B cell (primary cell): ENCODE measurements around the gene TARBP2. TPM values are rescaled to one million over a fixed set of nuclear protein-coding genes. Genes with fewer than 3 reads are reported as not detected.
A peak's percentile ranks its signal among the peaks of the same experiment; 100 is the strongest.

ENCODE experiments used
- ATAC-seq: fragments of 200-7000 bp; cut with Tn5 transposase; one replicate; pipeline ENCODE4 v1.10.0; 2021; ENCODE audit warnings: low read depth, mild to moderate bottlenecking, moderate number of reproducible peaks, moderate library complexity
- CTCF ChIA-PET: fragments of 350-600 bp; sonication (Branson Sonifier 250); formaldehyde crosslinking; loops from one replicate; lab custom pipeline; 2021; ENCODE audit warnings: antibody characterized with exemption, inconsistent platforms; lab: Charles Lee
- POLR2A ChIA-PET: fragments of 350-600 bp; sonication (Branson Sonifier 250); formaldehyde crosslinking; loops from one replicate; lab custom pipeline; 2021; ENCODE audit warnings: antibody characterized with exemption; lab: Charles Lee
- DNase-seq: peaks from one replicate; pipeline ENCODE4 v3.0.0; 2013
- H2AFZ ChIP-seq: 2 replicates; pipeline ENCODE4 v1.6.1; 2012; ENCODE audit warnings: mild to moderate bottlenecking, low read depth, low read length; ENCODE audit not compliant: insufficient read depth, poor library complexity, severe bottlenecking
- H3K27ac ChIP-seq, 2 donors: 1 replicate in 1 of 2; 2 replicates in 1 of 2; pipeline ENCODE4 v1.5.1; 2012 to 2013; ENCODE audit warnings: low read length in 2 of 2, mild to moderate bottlenecking in 2 of 2, moderate library complexity in 1 of 2
- H3K27me3 ChIP-seq, 4 experiments: fragments of 200-600 bp in 1 of 4; sonication (generic) in 1 of 4; replicated peaks in 1 of 4; 1 replicate in 2 of 4; 2 replicates in 2 of 4; pipeline versions ENCODE4 v1.6.1 to v1.7.0; 2013 to 2016; ENCODE audit warnings: low read length in 3 of 4, mild to moderate bottlenecking in 2 of 4, mixed read lengths in 1 of 4, moderate library complexity in 1 of 4; ENCODE audit not compliant: insufficient read depth in 4 of 4, control insufficient read depth in 3 of 4; ENCODE audit errors: control extremely low read depth in 1 of 4
- H3K36me3 ChIP-seq, 2 experiments: replicated peaks in 1 of 2; 1 replicate in 1 of 2; 2 replicates in 1 of 2; pipeline versions ENCODE4 v1.6.1 to v1.7.1; 2013; ENCODE audit warnings: low read length in 1 of 2; ENCODE audit not compliant: insufficient read depth in 2 of 2, control insufficient read depth in 1 of 2; ENCODE audit errors: control extremely low read depth in 1 of 2, extremely low read depth in 1 of 2
- H3K4me1 ChIP-seq, 2 donors: fragments of 200-600 bp in 1 of 2; sonication (generic) in 1 of 2; 1 replicate in 1 of 2; 2 replicates in 1 of 2; pipeline versions ENCODE4 v1.5.1 to v1.6.1; 2013 to 2017; ENCODE audit warnings: low read length in 2 of 2; ENCODE audit not compliant: control insufficient read depth in 2 of 2, insufficient read depth in 2 of 2
- H3K4me2 ChIP-seq: replicated peaks from 2 replicates; pipeline ENCODE3; 2012; ENCODE audit warnings: mild to moderate bottlenecking, low read depth, low read length; ENCODE audit not compliant: poor library complexity, severe bottlenecking
- H3K4me3 ChIP-seq, 5 experiments: fragments of 200-600 bp in 1 of 5; sonication (generic) in 1 of 5; 1 replicate in 3 of 5; 2 replicates in 2 of 5; pipeline versions ENCODE4 v1.5.1 to v1.7.0; 2011 to 2016; ENCODE audit warnings: low read length in 4 of 5, mild to moderate bottlenecking in 4 of 5, low read depth in 2 of 5, control low read depth in 1 of 5, moderate library complexity in 1 of 5; ENCODE audit not compliant: insufficient read depth in 1 of 5; ENCODE audit errors: control extremely low read depth in 1 of 5, extremely low read depth in 1 of 5
- H3K79me2 ChIP-seq: fragments of 200-600 bp; sonication (generic); one replicate; pipeline ENCODE4 v1.6.0; 2016; ENCODE audit warnings: low read length; ENCODE audit not compliant: control insufficient read depth, insufficient read depth
- H3K9ac ChIP-seq: fragments of 200-600 bp; sonication (generic); 2 replicates; pipeline ENCODE4 v1.6.1; 2017; ENCODE audit warnings: mild to moderate bottlenecking, low read length, moderate library complexity
- H3K9me3 ChIP-seq, 3 donors: one replicate each; pipeline versions ENCODE4 v1.6.1 to v1.7.1; 2013; ENCODE audit warnings: low read length in 2 of 3; ENCODE audit not compliant: control insufficient read depth in 2 of 3, insufficient read depth in 1 of 3; ENCODE audit errors: control extremely low read depth in 1 of 3
- H4K20me1 ChIP-seq: 2 replicates; pipeline ENCODE4 v1.6.0; 2012; ENCODE audit warnings: mild to moderate bottlenecking, low read length; ENCODE audit not compliant: insufficient read depth, control insufficient read depth, poor library complexity, severe bottlenecking
- H3K27ac Mint-ChIP-seq: one replicate; pipeline ENCODE4 v1.8.0; 2021; ENCODE audit warnings: mixed read lengths
- H3K27me3 Mint-ChIP-seq: one replicate; pipeline ENCODE4 v1.8.0; 2021; ENCODE audit warnings: mixed read lengths
- H3K4me1 Mint-ChIP-seq: one replicate; pipeline ENCODE4 v1.8.0; 2021; ENCODE audit warnings: mixed read lengths
- H3K4me3 Mint-ChIP-seq: one replicate; pipeline ENCODE4 v1.8.0; 2021; ENCODE audit warnings: mixed read lengths
- H3K9me3 Mint-ChIP-seq: one replicate; pipeline ENCODE4 v1.8.0; 2022; ENCODE audit warnings: mixed read lengths; ENCODE audit not compliant: insufficient read depth
- CTCF ChIP-seq: fragments of 200-600 bp; IDR thresholded peaks from one replicate; pipeline ENCODE4 v1.8.0; 2022; ENCODE audit warnings: antibody characterized with exemption, mild to moderate bottlenecking
- EZH2 ChIP-seq: IDR thresholded peaks from 2 replicates; pipeline ENCODE4 v1.6.1; 2012; ENCODE audit warnings: borderline replicate concordance, low read depth, mild to moderate bottlenecking, moderate library complexity, low read length; ENCODE audit not compliant: insufficient read depth, poor library complexity, severe bottlenecking
- whole genome bisulfite sequencing: methylation state at CpG from one replicate; pipeline ENCODE4 v1.1.5; 2013; ENCODE audit warnings: missing lambda C conversion rate; ENCODE audit not compliant: insufficient coverage; 5-methylcytosine and 5-hydroxymethylcytosine counted together
- intact Hi-C: fragments of 100-400 bp; cut with micrococcal nuclease; formaldehyde crosslinking; loops from one replicate; pipeline ENCODE4 v1.10.0; 2022
- polyA plus RNA-seq: library from polyadenylated mRNA; depleted of rRNA; stranded (reverse); fragments of >200 nt; gene quantifications from 2 replicates; pipeline ENCODE4 v1.2.3, GENCODE V29; 2012
- total RNA-seq, 2 donors: library from RNA; stranded (reverse); fragments of 120-200 nt in 1 of 2; gene quantifications; 1 replicate in 1 of 2; 2 replicates in 1 of 2; pipeline versions ENCODE4 v1.2.3 to v1.2.4, GENCODE V29; 2013 to 2022

Gene TARBP2
- total and polyA plus RNA-seq, 2 donors (not counting 1 experiment from before 2014, with no cell fraction given): 41.6 to 47.2 TPM

- Histone ChIP-seq H3K4me3 (peak overlapping the region; percentile 51 to 68 (median 61)), H3K27me3 (no peaks in the 10 kb centered on the region), H3K4me2 (peak overlapping the region; percentile 93), H3K4me1 (peaks cover 16 to 21% of the 10 kb centered on the region in 2 donors), H3K79me2 (no peaks in the 10 kb centered on the region), H3K9me3 (no peaks in the 10 kb centered on the region), H3K27ac (peak overlapping the region; percentile 84 to 90), H4K20me1 (no peaks in the 10 kb centered on the region), H2AFZ (peak overlapping the region; percentile 71), H3K36me3 (peaks cover 0 to under 1% of the 10 kb centered on the region in 2 experiments), H3K9ac (peak overlapping the region; percentile 69)
- POLR2A ChIA-PET: interaction anchor here (0.5 to 2.2 kb wide), 6 partner anchors 8 to 172 kb away, joined by 3 to 14 read pairs (median 3); partner anchors contain the start of genes AAAS, PRR13 and TARBP2
- no peaks in the 10 kb centered on the region for H3K27me3 Mint-ChIP-seq
- H3K27ac Mint-ChIP-seq: peak overlapping the region; percentile 96
- CTCF ChIA-PET: interaction anchor here (1.0 to 2.0 kb wide), 4 partner anchors 11 to 148 kb away, joined by 3 to 12 read pairs (median 4); no protein-coding TSS in a partner anchor
- no peaks in the 10 kb centered on the region for H3K9me3 Mint-ChIP-seq
- peak; percentile 95 for DNase-seq
- WGBS: under 1% methylated on average over 46 of the region's 52 CpGs
- peaks cover 23% of the 10 kb centered on the region for H3K4me1 Mint-ChIP-seq
- TF ChIP-seq EZH2 (no peak), CTCF (no peak)
- intact Hi-C loops: loop anchor here (1.0 to 2.0 kb wide), 4 partner anchors 8 to 172 kb away; partner anchors contain the start of genes AAAS, PCBP2, PRR13 and TARBP2
- ATAC-seq: peak; percentile 95
- peak overlapping the region; percentile 98 for H3K4me3 Mint-ChIP-seq
These were observed 8.1 kb upstream of the TARBP2 start for GRCh38 chr12:53492830-53493609.
